ENCODE measurements around the gene TERC.
"Not testable (repeated sequence)": the region's sequence is repeated elsewhere in the genome, so short reads cannot be mapped to it uniquely, and the experiment has no call there.

Gene TERC

GRCh38 chr3:169751875-169752274, 13.0 kb downstream of the TERC start:
- WGBS, 2 experiments, result 92 to 96% methylated on average over 2 of the region's 2 CpGs
- no peaks in the 10 kb centered on the region for H3K27me3 ChIP-seq (ENCODE audit: control insufficient read depth, insufficient read depth, low read length, poor library complexity, severe bottlenecking)

GRCh38 chr3:169750665-169751064, 14.2 kb downstream of the TERC start:
- WGBS, 2 experiments, result 89 to 95% methylated on average over 2 of the region's 2 CpGs
- Histone ChIP-seq H3K4me3 (ENCODE audit: insufficient read depth, low read depth, low read length) (no peak overlapping the region), H3K9me3 (ENCODE audit: control insufficient read depth, low read length) (no peaks in the 10 kb centered on the region), H3K4me1 (ENCODE audit: control insufficient read depth, insufficient read depth, low read length) (no peaks in the 10 kb centered on the region), H3K27me3 (ENCODE audit: control insufficient read depth, insufficient read depth, low read length, poor library complexity, severe bottlenecking) (no peaks in the 10 kb centered on the region), H3K27ac (ENCODE audit: insufficient read depth, low read depth, low read length, poor library complexity, severe bottlenecking) (no peak overlapping the region), H3K36me3 (ENCODE audit: control insufficient read depth, insufficient read depth, low read length) (no peaks in the 10 kb centered on the region)

More at GRCh38 chr3:169751875-169752274, 13.0 kb downstream of the TERC start:
- Histone ChIP-seq H3K27ac (ENCODE audit: insufficient read depth, low read depth, low read length, poor library complexity, severe bottlenecking) (no peak overlapping the region), H3K4me1 (ENCODE audit: control insufficient read depth, insufficient read depth, low read length) (no peaks in the 10 kb centered on the region), H3K9me3 (ENCODE audit: control insufficient read depth, low read length) (no peaks in the 10 kb centered on the region), H3K36me3 (ENCODE audit: control insufficient read depth, insufficient read depth, low read length) (no peaks in the 10 kb centered on the region), H3K4me3 (ENCODE audit: insufficient read depth, low read depth, low read length) (no peak overlapping the region)

GRCh38 chr3:169748670-169749069, 16.2 kb downstream of the TERC start:
- no peaks in the 10 kb centered on the region for H3K27me3 ChIP-seq (ENCODE audit: control insufficient read depth, insufficient read depth, low read length, poor library complexity, severe bottlenecking)
- peaks cover 8% of the 10 kb centered on the region for H3K4me1 ChIP-seq (ENCODE audit: control insufficient read depth, insufficient read depth, low read length)
- no peak overlapping the region for H3K4me3 ChIP-seq (ENCODE audit: insufficient read depth, low read depth, low read length)
- H3K9me3 ChIP-seq (ENCODE audit: control insufficient read depth, low read length), result no peaks in the 10 kb centered on the region
- no peak overlapping the region for H3K27ac ChIP-seq (ENCODE audit: insufficient read depth, low read depth, low read length, poor library complexity, severe bottlenecking)
- WGBS, 2 experiments, result 85 to 86% methylated on average over 3 of the region's 3 CpGs
- H3K36me3 ChIP-seq (ENCODE audit: control insufficient read depth, insufficient read depth, low read length), result no peaks in the 10 kb centered on the region

GRCh38 chr3:169746924-169747323, 17.9 kb downstream of the TERC start:
- H3K4me1 ChIP-seq (ENCODE audit: control insufficient read depth, insufficient read depth, low read length), result peaks cover 8% of the 10 kb centered on the region
- no peak overlapping the region for H3K27ac ChIP-seq (ENCODE audit: insufficient read depth, low read depth, low read length, poor library complexity, severe bottlenecking)
- WGBS, 2 experiments, result 71 to 72% methylated on average over 6 of the region's 6 CpGs
- no peaks in the 10 kb centered on the region for H3K36me3 ChIP-seq (ENCODE audit: control insufficient read depth, insufficient read depth, low read length)
- H3K27me3 ChIP-seq (ENCODE audit: control insufficient read depth, insufficient read depth, low read length, poor library complexity, severe bottlenecking), result no peaks in the 10 kb centered on the region
- H3K4me3 ChIP-seq (ENCODE audit: insufficient read depth, low read depth, low read length), result no peak overlapping the region
- no peaks in the 10 kb centered on the region for H3K9me3 ChIP-seq (ENCODE audit: control insufficient read depth, low read length)

- WGBS, 2 experiments, result 0% methylated on average over 1 of the region's 1 CpG; no CpG with 5 or more reads in 1 of the 2 experiments
- H3K27me3 ChIP-seq (ENCODE audit: control insufficient read depth, insufficient read depth, low read length, poor library complexity, severe bottlenecking), result no peaks in the 10 kb centered on the region
- H3K36me3 ChIP-seq (ENCODE audit: control insufficient read depth, insufficient read depth, low read length), result no peaks in the 10 kb centered on the region
These were observed 20.4 kb downstream of the TERC start for GRCh38 chr3:169744366-169745054.

GRCh38 chr3:169739067-169739466, 25.8 kb downstream of the TERC start:
- H3K4me1 ChIP-seq (ENCODE audit: control insufficient read depth, insufficient read depth, low read length), result peaks cover 3% of the 10 kb centered on the region
- no peaks in the 10 kb centered on the region for H3K27me3 ChIP-seq (ENCODE audit: control insufficient read depth, insufficient read depth, low read length, poor library complexity, severe bottlenecking)
- no peaks in the 10 kb centered on the region for H3K36me3 ChIP-seq (ENCODE audit: control insufficient read depth, insufficient read depth, low read length)
- no peak overlapping the region for H3K4me3 ChIP-seq (ENCODE audit: insufficient read depth, low read depth, low read length)
- 20 to 53% methylated on average over 1 to 2 of the region's 2 CpGs for WGBS, 2 experiments
- no peaks in the 10 kb centered on the region for H3K9me3 ChIP-seq (ENCODE audit: control insufficient read depth, low read length)
- no peak overlapping the region for H3K27ac ChIP-seq (ENCODE audit: insufficient read depth, low read depth, low read length, poor library complexity, severe bottlenecking)

More at GRCh38 chr3:169744366-169745054, 20.4 kb downstream of the TERC start:
- H3K4me3 ChIP-seq (ENCODE audit: insufficient read depth, low read depth, low read length), result no peak overlapping the region
- H3K4me1 ChIP-seq (ENCODE audit: control insufficient read depth, insufficient read depth, low read length), result peaks cover 8% of the 10 kb centered on the region
- peak overlapping the region; percentile 6 for H3K27ac ChIP-seq (ENCODE audit: insufficient read depth, low read depth, low read length, poor library complexity, severe bottlenecking)
- no peaks in the 10 kb centered on the region for H3K9me3 ChIP-seq (ENCODE audit: control insufficient read depth, low read length)

- not testable (repeated sequence) for H3K4me3 ChIP-seq (ENCODE audit: insufficient read depth, low read depth, low read length)
These were observed 33.0 kb downstream of the TERC start for GRCh38 chr3:169731857-169732256.

GRCh38 chr3:169722724-169723123, 42.1 kb downstream of the TERC start:
- Histone ChIP-seq H3K27ac (ENCODE audit: insufficient read depth, low read depth, low read length, poor library complexity, severe bottlenecking) (no peak overlapping the region), H3K9me3 (ENCODE audit: control insufficient read depth, low read length) (no peaks in the 10 kb centered on the region), H3K4me3 (ENCODE audit: insufficient read depth, low read depth, low read length) (no peak overlapping the region), H3K36me3 (ENCODE audit: control insufficient read depth, insufficient read depth, low read length) (no peaks in the 10 kb centered on the region), H3K27me3 (ENCODE audit: control insufficient read depth, insufficient read depth, low read length, poor library complexity, severe bottlenecking) (no peaks in the 10 kb centered on the region), H3K4me1 (ENCODE audit: control insufficient read depth, insufficient read depth, low read length) (no peaks in the 10 kb centered on the region)

More at GRCh38 chr3:169731857-169732256, 33.0 kb downstream of the TERC start:
- H3K9me3 ChIP-seq (ENCODE audit: control insufficient read depth, low read length); H3K27ac ChIP-seq (ENCODE audit: insufficient read depth, low read depth, low read length, poor library complexity, severe bottlenecking); H3K4me1 ChIP-seq (ENCODE audit: control insufficient read depth, insufficient read depth, low read length); H3K27me3 ChIP-seq (ENCODE audit: control insufficient read depth, insufficient read depth, low read length, poor library complexity, severe bottlenecking); H3K36me3 ChIP-seq (ENCODE audit: control insufficient read depth, insufficient read depth, low read length): not testable (repeated sequence)

- H3K27ac ChIP-seq (ENCODE audit: insufficient read depth, low read depth, low read length, poor library complexity, severe bottlenecking); H3K4me1 ChIP-seq (ENCODE audit: control insufficient read depth, insufficient read depth, low read length); H3K9me3 ChIP-seq (ENCODE audit: control insufficient read depth, low read length); H3K36me3 ChIP-seq (ENCODE audit: control insufficient read depth, insufficient read depth, low read length); H3K4me3 ChIP-seq (ENCODE audit: insufficient read depth, low read depth, low read length); H3K27me3 ChIP-seq (ENCODE audit: control insufficient read depth, insufficient read depth, low read length, poor library complexity, severe bottlenecking): not testable (repeated sequence)
- WGBS, 2 experiments, result 100% methylated on average over 1 to 2 of the region's 4 CpGs
These were observed 46.4 kb downstream of the TERC start for GRCh38 chr3:169718415-169718814.

Measured in ectodermal cell (in vitro differentiated cells).